Common myeloid progenitor, CD34-positive (primary cell): Measurements from ENCODE around the gene CR1.
A peak's percentile ranks its signal among the peaks of the same experiment; 100 is the strongest.
"Not testable (repeated sequence)": the region's sequence is repeated elsewhere in the genome, so short reads cannot be mapped to it uniquely, and the experiment has no call there.

ENCODE experiments used
- CTCF ChIA-PET: fragments of 350-600 bp; sonication (Branson Sonifier 250); formaldehyde crosslinking; loops from one replicate; lab custom pipeline; 2021; ENCODE audit warnings: antibody characterized with exemption; lab: Charles Lee
- POLR2A ChIA-PET: fragments of 350-600 bp; sonication (Branson Sonifier 250); formaldehyde crosslinking; loops from one replicate; lab custom pipeline; 2021; ENCODE audit warnings: antibody characterized with exemption; lab: Charles Lee
- DNase-seq, 3 donors: peaks; one replicate each; pipeline versions ENCODE4 v3.0.0 to v3.0.0-alpha.2; 2013
- H3K27ac ChIP-seq, 2 experiments: 1 replicate in 1 of 2; 2 replicates in 1 of 2; pipeline ENCODE4 v1.7.0; 2013; ENCODE audit warnings: inconsistent platforms in 2 of 2, low read length in 2 of 2, mild to moderate bottlenecking in 2 of 2, low read depth in 1 of 2, moderate library complexity in 1 of 2; ENCODE audit not compliant: severe bottlenecking in 2 of 2, insufficient read depth in 1 of 2, poor library complexity in 1 of 2
- H3K27me3 ChIP-seq, 5 experiments: replicated peaks in 2 of 5; 1 replicate in 3 of 5; 2 replicates in 2 of 5; pipeline versions ENCODE4 v1.6.1 to v1.7.0; 2013; ENCODE audit warnings: low read length in 4 of 5, mild to moderate bottlenecking in 2 of 5, moderate library complexity in 2 of 5, inconsistent platforms in 1 of 5; ENCODE audit not compliant: insufficient read depth in 5 of 5, control insufficient read depth in 4 of 5
- H3K36me3 ChIP-seq, 4 experiments: 1 replicate in 2 of 4; 2 replicates in 2 of 4; pipeline versions ENCODE4 v1.6.1 to v1.7.0; 2013; ENCODE audit warnings: low read length in 3 of 4, control low read depth in 1 of 4, mild to moderate bottlenecking in 1 of 4; ENCODE audit not compliant: control insufficient read depth in 4 of 4, insufficient read depth in 4 of 4
- H3K4me1 ChIP-seq, 4 experiments: 1 replicate in 3 of 4; 2 replicates in 1 of 4; pipeline versions ENCODE4 v1.6.1 to v1.7.1; 2013; ENCODE audit warnings: low read length in 3 of 4, mild to moderate bottlenecking in 3 of 4, control low read depth in 1 of 4, inconsistent platforms in 1 of 4, moderate library complexity in 1 of 4; ENCODE audit not compliant: control insufficient read depth in 4 of 4, insufficient read depth in 4 of 4; ENCODE audit errors: control extremely low read depth in 1 of 4
- H3K4me3 ChIP-seq, 7 experiments: 1 replicate in 4 of 7; 2 replicates in 3 of 7; pipeline versions ENCODE4 v1.5.1 to v1.7.0; 2013; ENCODE audit warnings: mild to moderate bottlenecking in 7 of 7, low read length in 6 of 7, moderate library complexity in 6 of 7, inconsistent platforms in 2 of 7, low read depth in 2 of 7, control low read depth in 1 of 7; ENCODE audit not compliant: insufficient read depth in 4 of 7, control insufficient read depth in 1 of 7; ENCODE audit errors: extremely low read depth in 1 of 7
- H3K9me3 ChIP-seq, 5 experiments: 1 replicate in 4 of 5; 2 replicates in 1 of 5; pipeline versions ENCODE4 v1.6.1 to v1.7.1; 2013; ENCODE audit warnings: low read length in 4 of 5, mild to moderate bottlenecking in 2 of 5, inconsistent platforms in 1 of 5, low read depth in 1 of 5, moderate library complexity in 1 of 5; ENCODE audit not compliant: control insufficient read depth in 4 of 5, insufficient read depth in 2 of 5; ENCODE audit errors: control extremely low read depth in 1 of 5
- WGBS: methylation state at CpG from one replicate; pipeline ENCODE4 v1.1.5; 2013; ENCODE audit not compliant: insufficient coverage; 5-methylcytosine and 5-hydroxymethylcytosine counted together

Gene CR1

DNA sequence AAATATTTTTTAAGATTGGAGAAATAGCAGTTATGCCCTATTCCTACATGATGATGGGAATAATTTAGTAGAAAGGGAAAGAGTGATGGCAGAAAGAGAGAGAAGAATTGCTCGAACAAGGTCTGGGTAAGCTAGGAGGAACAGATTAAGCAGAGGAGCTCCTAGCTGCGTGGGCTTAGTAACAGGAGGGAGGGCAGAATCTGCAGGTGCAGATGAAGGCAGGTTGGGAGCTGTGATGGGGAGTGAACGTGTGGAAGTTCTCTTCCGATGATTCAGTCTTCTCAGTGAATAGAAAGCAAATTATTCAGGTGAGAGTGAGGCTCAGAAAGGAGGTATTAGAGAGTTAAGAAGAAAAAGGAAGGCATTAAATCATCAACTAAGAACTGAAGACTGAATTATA is 8.3 kb upstream of the CR1 start:
- H3K4me3 ChIP-seq = no peak overlapping the region
- no peak overlapping the region for H3K27ac ChIP-seq
- no peaks in the 10 kb centered on the region for H3K9me3 ChIP-seq
- H3K27me3 ChIP-seq = no peaks in the 10 kb centered on the region
- ChIA-PET CTCF (interaction anchor here (1.1 to 1.8 kb wide), 3 partner anchors 11 to 40 kb away, joined by 3 to 5 read pairs (median 3); no protein-coding TSS in a partner anchor), POLR2A (interaction anchor here (0.6 kb wide), 1 partner anchor 311 kb away, joined by 4 read pairs; no protein-coding TSS in a partner anchor)
- DNase-seq = no peak
- 100% methylated on average over 2 of the region's 4 CpGs for WGBS
- H3K36me3 ChIP-seq = no peaks in the 10 kb centered on the region
- H3K4me1 ChIP-seq = no peaks in the 10 kb centered on the region

DNA sequence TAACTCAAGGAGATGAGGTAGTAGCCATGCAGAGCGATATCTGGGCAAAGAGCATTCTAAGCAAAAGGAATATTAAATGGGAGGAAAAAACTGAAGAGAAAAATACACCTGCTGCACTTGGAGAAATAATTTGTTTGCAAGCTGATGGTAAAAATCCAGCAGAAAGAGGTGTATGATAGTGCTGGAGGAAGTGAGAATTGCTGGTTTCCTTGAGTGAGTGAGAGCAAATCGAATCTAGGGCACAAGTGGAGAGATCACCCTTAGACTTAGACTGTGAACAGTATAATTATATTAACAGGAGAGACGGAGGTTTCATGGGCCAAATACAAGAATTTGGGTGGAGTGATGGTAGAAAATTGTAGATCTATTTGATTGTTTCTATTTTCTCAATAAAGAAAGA is 2.7 kb upstream of the CR1 start:
- H3K9me3 ChIP-seq = no peaks in the 10 kb centered on the region
- no peak overlapping the region for H3K27ac ChIP-seq
- H3K4me1 ChIP-seq = peaks cover 2 to 16% (median 9%) of the 10 kb centered on the region in 4 experiments
- H3K4me3 ChIP-seq = no peak overlapping the region
- DNase-seq = no peak
- WGBS = no CpG with 5 or more reads among the region's 3 CpGs
- ChIA-PET POLR2A (no interaction called here), CTCF (interaction anchor here (0.7 to 1.6 kb wide), 5 partner anchors 11 to 413 kb away, joined by 3 to 4 read pairs (median 3); no protein-coding TSS in a partner anchor)
- peaks cover 0 to 8% (median 0%) of the 10 kb centered on the region in 5 experiments for H3K27me3 ChIP-seq
- H3K36me3 ChIP-seq = no peaks in the 10 kb centered on the region

DNA sequence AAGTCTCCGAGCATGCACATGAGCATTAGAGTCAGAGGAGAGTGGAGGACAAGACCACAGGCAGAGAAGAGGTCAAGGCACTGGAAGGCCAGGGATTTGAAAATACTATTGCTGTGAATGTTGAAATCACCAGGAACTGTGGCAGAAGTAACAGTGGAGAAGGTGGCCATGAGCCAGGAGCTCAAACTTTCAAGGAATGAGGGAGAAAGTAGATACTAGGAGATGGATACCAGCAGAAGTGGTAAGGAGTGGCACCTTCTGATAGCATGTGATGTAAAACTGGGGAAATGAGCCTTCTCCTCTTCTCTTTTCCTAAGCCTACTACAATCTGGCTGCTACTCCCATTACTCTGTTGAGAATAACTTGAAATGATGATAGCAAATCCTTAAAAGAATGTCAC is 1.8 kb upstream of the CR1 start:
- Histone ChIP-seq H3K36me3 (no peaks in the 10 kb centered on the region), H3K4me3 (no peak overlapping the region), H3K4me1 (peaks cover 4 to 16% (median 9%) of the 10 kb centered on the region in 4 experiments), H3K27me3 (peaks cover 0 to 8% (median 0%) of the 10 kb centered on the region in 5 experiments), H3K9me3 (no peaks in the 10 kb centered on the region), H3K27ac (no peak overlapping the region)
- ChIA-PET CTCF (interaction anchor here (0.9 to 1.6 kb wide), 3 partner anchors 10 to 414 kb away, joined by 3 to 4 read pairs (median 3); no protein-coding TSS in a partner anchor), POLR2A (no interaction called here)
- no peak for DNase-seq
- 100% methylated on average over 1 of the region's 1 CpG for WGBS

DNA sequence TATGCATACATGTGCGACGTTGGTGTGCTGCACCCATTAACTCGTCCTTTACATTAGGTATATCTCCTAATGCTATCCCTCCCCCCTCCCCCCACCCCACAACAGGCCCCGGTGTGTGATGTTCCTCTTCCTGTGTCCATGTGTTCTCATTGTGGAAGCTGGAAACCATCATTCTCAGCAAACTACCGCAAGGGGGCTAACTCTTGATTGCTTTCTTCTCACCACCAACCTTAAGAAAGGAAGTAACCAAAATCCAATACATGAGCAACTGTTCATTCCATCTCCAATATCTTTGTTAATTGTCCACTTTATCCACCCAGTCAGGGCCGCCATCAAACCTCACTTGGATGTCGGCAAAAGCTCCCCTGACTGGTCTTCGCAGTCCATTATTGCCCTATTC is 676 bp upstream of the CR1 start:
- H3K27ac ChIP-seq, H3K36me3 ChIP-seq, POLR2A ChIA-PET, H3K9me3 ChIP-seq, H3K27me3 ChIP-seq: not testable (repeated sequence)
- DNase-seq = peak; percentile 39 to 71 (median 64)
- CTCF ChIA-PET = interaction anchor here (1.2 kb wide), 1 partner anchor 179 kb away, joined by 3 read pairs; no protein-coding TSS in a partner anchor
- Histone ChIP-seq H3K4me1 (peaks cover 4 to 16% (median 9%) of the 10 kb centered on the region in 4 experiments), H3K4me3 (peak overlapping the region in 3 of 7 experiments; percentile 67 to 77 (median 76))
- WGBS = 89% methylated on average over 3 of the region's 8 CpGs

DNA sequence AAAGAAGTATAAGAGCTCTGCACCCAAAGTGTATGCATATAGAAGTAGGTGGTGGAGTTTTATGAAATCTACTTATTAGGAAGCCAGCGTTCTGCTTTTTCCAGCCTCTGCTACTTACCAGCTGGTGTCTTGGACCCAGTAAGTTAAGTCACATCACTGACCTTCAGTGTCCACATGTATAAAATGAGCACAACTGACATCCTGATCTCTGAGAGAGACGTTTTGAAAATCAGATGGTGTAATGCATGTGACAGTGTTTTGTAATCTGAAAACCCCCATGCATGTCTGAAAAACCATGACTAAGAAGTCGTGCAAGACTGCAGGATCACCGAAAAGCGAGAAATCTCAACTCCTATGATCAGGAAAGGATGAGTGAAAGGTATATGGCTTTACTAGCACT is 2.0 kb downstream of the CR1 start:
- Histone ChIP-seq H3K4me1 (peaks cover 4 to 16% (median 9%) of the 10 kb centered on the region in 4 experiments), H3K4me3 (peak overlapping the region in 1 of 7 experiments; percentile 10), H3K27me3 (peaks cover 0 to 8% (median 0%) of the 10 kb centered on the region in 5 experiments), H3K9me3 (no peaks in the 10 kb centered on the region), H3K27ac (no peak overlapping the region), H3K36me3 (no peaks in the 10 kb centered on the region)
- ChIA-PET POLR2A (no interaction called here), CTCF (interaction anchor here (0.6 to 4.1 kb wide), 8 partner anchors 10 to 453 kb away, joined by 3 to 14 read pairs (median 4); partner anchors contain the start of gene CD55)
- 66% methylated on average over 3 of the region's 5 CpGs for WGBS
- DNase-seq = peak in 2 of 3 donors; percentile 4 to 16

DNA sequence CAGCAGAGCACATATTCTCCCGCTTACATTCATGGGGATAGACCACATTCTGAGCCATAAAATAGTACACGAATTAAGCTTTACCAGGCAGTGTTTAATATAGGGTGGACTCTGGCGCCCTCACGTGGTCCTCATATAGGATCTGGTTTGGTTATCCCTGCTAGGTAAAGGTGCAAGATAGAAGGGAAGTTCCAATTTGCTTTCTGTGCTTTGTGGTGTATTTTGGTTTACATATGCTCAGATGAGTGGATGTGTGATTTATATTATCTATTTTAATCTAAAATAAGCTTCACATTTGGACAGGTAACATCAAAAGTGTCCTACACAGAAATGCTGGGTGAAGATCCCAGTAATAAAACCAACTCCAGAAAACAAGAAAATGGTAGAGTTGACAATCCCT is 3.6 kb downstream of the CR1 start:
- Histone ChIP-seq H3K9me3 (no peaks in the 10 kb centered on the region), H3K4me1 (peaks cover 4 to 16% (median 9%) of the 10 kb centered on the region in 4 experiments), H3K27ac (no peak overlapping the region), H3K4me3 (no peak overlapping the region), H3K36me3 (no peaks in the 10 kb centered on the region), H3K27me3 (peaks cover 0 to 8% (median 0%) of the 10 kb centered on the region in 5 experiments)
- ChIA-PET CTCF (interaction anchor here (0.7 to 4.1 kb wide), 24 partner anchors 11 to 564 kb away, joined by 3 to 25 read pairs (median 4); partner anchors contain the start of genes C4BPB, CD55 and CR2), POLR2A (interaction anchor here (0.6 kb wide), 1 partner anchor 95 kb away, joined by 4 read pairs; no protein-coding TSS in a partner anchor)
- WGBS = 0% methylated on average over 2 of the region's 4 CpGs
- DNase-seq = peak; percentile 80 to 91 (median 86)

DNA sequence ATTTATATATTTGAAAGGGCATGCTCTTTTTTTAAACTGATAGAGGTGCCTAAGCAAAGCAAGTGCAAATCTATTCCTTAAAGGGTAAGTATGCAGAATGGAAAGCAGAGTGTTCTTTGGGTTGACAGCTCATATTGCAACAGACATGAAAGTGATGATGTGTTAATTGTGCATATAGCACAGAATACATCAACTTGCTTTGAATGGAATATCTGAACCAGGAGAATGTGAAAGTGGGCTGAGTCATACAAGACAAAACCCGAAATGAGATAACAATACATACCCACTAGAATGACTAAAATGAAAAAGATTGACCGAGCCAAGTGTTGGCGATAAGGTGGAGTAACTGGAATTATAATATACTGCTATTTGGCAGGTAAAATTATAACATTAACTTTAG is 4.3 kb downstream of the CR1 start:
- H3K4me3 ChIP-seq = no peak overlapping the region
- peaks cover 0 to 8% (median 0%) of the 10 kb centered on the region in 5 experiments for H3K27me3 ChIP-seq
- H3K4me1 ChIP-seq = peaks cover 4 to 16% (median 9%) of the 10 kb centered on the region in 4 experiments
- POLR2A ChIA-PET = no interaction called here
- no peak overlapping the region for H3K27ac ChIP-seq
- H3K36me3 ChIP-seq = no peaks in the 10 kb centered on the region
- CTCF ChIA-PET = interaction anchor here (0.7 to 4.1 kb wide), 24 partner anchors 10 to 565 kb away, joined by 3 to 25 read pairs (median 4); partner anchors contain the start of genes C4BPB and CD55
- no peak for DNase-seq
- H3K9me3 ChIP-seq = no peaks in the 10 kb centered on the region
- WGBS = no CpG with 5 or more reads among the region's 3 CpGs
